GM19238 (cell line): Measurements from ENCODE around the gene AP3S1.
"Not testable (repeated sequence)": the region's sequence is repeated elsewhere in the genome, so short reads cannot be mapped to it uniquely, and the experiment has no call there.

Source experiments
- DNase-seq: peaks from one replicate; pipeline ENCODE4 v3.0.0; 2011; ENCODE audit warnings: low spot score; ENCODE audit not compliant: insufficient read length

The AP3S1 gene

DNA sequence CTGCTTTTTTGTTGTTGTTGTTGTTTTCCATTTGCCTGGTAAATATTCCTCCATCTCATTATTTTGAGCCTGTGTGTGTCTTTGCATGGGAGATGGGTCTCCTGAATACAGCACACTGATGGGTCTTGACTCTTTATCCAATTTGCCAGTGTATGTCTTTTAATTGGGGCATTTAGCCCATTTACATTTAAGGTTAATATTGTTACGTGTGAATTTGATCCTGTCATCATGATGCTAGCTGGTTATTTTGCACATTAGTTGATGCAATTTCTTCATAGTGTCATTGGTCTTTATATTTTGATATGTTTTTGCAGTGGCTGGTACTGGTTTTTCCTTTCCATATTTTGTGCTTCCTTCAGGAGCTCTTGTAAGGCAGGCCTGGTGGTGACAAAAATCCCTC, 16.8 kb upstream of the AP3S1 start:
- not testable (repeated sequence) for DNase-seq

DNA sequence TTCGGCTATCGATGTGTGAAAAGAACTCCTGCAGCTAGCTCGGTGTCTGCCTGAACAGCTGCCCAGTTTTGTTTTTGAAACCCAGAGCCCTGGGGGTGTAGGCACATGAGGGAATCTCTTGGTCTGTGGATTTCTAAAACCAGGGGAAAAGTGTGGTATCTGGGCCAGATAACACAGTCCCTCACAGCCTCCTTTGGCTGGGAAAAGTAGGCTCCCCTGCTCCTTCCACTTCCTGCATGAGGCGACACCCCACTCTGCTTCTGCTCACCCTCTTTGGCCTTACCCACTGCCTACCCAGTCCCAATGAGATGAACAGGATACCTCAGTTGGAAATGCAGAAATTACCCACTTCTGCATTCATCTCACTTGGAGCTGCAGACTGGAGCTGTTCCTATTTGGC, 15.8 kb upstream of the AP3S1 start:
- DNase-seq: no peak

DNA sequence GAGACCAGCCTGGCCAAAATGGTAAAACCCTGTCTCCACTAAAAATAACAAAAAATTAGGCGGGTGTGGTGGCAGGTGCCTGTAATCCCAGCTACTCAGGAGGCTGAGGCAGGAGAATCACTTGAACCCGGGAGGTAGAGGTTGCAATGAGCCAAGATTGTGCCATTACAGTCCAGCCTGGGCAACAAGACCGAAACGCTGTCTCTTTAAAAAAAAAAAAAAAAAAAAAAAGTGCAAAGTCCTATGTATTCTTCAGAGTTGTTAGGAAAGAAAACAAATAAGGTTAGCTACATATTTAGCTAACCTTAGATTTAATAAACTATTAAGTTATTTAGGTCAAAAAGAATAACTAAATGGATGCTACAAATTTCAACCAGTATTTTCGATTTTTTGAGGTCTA, 11.8 kb upstream of the AP3S1 start:
- no peak for DNase-seq

DNA sequence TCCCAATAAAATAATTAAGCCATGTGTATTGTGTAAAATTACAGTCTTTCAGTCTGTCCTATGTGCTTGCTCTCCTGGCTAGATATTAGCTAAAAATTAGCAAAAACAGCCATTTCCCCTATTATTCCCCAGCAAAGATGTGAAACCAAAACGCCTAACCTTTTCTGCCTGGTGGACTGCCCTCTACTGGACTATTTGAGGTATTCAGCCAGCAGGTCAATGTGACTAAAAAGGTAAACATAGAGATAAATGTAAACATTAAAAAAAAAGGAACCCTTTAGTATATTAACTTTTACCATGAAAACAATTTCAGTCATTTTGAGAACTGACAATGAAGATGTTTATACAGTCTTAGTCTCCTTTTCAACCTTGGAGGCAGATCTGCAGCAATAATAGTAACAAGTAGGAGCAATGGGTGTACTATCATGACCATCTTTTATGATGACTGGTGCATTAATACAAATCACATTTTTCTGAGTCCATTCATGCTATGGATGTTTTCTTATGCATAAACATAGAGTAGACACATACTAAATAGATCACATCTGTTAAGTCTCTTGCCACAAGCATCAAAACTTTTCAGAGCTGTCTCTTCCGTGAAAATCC, 10.5 kb upstream of the AP3S1 start:
- no peak for DNase-seq

DNA sequence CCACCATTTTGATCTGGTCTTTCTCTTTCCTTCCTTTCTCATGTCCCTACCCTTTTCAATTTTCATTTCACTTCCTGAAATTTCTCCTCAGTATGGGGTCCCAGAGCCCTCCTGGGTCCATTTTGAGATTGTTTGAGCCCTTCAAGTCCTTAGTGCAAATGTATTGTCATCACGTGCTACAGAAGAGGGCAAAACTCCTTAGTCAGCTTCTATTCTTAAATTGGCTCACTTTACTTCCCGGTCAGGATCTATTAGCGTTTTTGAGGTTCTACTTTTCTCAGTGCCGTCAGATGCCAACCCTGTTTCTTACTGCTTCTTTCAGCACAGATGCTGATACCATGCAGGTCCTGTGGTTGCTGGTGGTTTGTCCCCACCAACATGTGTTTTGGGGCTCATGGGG, 6.3 kb upstream of the AP3S1 start:
- no peak for DNase-seq

DNA sequence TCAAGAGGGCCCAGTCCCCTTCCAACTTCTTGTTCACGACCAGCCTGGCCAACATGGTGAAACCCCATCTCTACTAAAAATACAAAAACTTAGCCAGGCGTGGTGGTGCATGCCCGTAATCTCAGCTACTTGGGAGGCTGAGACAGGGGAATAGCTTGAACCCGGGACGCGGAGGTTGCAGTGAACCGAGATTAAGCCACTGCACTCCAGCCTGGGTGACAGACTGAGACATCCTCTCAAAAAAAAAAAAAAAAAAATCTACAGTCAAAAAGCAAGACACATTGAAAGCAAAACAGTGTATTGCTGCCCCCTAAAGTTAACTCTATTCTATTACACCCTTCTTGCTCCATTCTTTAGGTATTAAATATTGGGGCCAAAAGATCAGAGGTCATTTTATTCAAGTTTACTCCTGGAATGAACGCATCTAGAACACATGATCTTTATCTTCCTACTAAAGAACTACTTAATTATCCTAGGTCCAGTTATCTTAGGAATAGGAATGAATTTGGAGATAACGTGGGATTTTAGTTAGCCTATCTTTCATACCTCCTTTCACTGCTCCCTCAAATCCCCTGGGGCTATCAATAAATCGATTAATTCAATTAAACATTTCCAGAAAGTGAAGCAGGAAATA, 2.7 kb upstream of the AP3S1 start:
- DNase-seq: no peak

DNA sequence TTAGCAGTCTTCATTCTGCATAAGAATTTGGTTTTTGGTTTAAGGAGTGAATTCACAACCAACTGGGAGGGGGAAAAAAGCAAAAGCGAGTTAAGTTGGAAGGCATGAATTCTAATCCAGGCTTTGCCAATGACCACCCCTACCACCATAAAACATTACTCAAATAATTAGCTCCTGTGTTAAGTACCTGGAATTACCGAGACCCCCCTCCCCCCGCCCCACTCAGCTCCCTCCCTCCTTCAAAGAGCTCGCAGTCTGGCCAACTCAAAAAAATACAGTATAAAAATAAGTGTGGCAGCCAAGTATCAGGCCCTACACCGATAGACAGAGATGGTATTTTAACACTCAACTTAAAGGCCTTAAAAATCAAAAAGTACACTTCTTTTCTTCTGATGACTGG, 862 bp upstream of the AP3S1 start:
- no peak for DNase-seq

DNA sequence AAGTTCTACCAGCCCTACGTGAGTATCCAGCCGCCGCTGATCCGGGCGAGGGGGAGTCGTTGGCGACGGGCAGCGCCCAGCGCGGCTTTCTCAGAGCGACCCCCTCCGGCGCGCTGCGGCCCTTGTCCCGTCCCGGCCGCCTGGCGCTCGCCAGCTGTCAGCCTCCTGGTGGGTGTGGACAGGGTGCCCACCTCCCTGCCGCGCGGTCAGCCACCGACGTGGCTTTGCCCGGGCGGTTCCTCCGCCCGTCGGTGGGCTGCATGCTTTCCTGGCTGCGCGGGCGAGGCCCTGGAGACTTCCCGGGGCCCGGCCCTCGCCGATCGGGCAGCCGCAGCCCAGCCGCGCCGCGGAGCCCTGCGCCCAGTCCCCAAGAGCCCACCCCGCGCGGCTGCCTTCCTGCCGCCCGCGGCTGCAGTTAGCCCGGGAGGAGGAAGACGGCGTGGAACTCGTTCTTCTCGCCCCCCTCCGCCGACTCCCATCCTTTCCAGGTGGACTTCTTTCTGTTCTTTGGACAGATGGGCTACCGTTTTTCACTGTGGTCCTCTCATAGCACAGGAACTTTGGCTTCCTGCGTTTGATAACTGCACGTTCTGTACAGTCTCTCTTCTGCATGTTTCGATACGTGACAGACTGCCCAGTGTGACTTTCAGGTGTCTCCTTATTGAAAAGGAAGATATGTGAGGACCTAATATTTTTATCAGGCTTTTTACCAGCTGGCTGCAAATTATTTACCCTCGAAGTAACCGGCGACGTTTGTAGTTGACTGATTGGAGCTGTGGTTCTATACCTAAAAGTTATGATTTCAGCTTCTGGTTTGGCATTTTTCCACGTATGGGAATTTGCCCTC, 577 bp downstream of the AP3S1 start:
- DNase-seq: no peak

DNA sequence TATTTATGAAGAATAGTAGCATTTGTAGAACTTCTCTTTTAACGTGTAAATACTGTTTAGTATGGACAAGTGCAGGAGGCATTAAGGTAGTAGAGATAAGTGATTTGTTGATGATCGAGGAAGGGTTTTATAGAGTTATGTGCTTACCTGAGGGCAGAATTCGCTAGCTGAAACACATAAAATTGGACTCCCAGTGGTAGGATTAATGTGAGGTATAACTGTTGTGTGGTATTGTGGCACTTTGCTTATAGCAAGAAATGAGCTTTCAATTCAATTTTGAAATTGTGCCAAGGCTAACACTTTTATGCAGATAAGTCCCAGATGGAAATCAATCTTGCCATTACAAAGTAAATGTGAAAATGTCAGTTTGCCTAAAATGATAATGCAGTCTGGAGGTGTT, 1.2 kb downstream of the AP3S1 start:
- no peak for DNase-seq

DNA sequence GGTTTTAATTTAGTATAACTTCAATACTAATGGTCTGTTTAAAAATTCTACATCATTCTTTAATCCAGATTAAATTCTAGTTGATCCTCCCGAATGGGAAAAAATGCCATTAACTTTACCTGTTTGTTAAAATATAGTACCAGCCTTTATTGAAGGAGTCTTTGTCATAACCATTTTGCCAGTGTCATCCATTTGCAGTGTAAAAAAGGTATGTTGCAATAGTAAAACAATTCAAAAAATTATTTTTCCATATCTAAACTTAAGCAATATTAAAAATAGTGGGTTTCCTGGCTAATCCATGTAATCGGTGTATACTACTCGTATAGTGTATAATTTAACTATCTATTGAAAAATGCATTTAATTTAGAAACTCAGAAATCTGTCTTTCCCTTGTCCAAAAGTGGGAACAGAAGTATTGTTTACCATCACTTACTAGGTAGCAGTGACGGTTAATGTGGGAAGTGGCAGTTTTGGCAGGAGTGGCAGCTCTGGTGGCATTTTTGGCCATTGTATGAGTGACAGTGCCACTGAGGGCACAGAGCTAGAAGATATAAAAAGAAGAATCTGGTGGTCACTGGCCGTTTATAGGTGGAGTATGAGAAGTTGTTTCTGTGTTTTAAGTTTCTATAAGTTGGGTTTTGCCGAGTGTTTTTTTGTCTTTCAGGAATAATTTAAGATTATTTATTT, 1.9 kb downstream of the AP3S1 start:
- DNase-seq: no peak

DNA sequence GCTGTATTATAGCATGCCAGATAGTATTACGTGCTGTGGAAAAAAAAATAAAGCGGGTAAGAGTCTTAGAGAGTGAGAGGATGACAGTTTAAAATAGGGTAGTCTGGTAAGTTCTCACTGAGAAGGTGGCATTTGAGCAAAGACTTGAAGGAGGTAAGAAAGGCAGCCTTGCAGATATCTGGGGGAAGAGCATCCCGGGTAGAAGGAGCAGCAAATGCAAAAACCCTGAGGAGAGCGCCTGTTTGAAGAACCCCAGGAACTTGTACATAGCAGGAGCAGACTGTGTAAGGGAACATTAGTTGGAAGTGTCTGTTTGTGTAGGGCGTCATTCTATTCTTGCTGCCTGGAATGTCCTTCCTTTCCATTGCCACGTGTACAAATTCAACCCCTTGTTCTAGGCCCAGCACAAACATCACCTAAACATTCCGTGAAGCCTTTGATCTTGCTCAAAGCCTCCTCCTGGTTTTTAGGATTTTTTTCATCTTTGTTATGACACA, 2.6 kb downstream of the AP3S1 start:
- DNase-seq: no peak

DNA sequence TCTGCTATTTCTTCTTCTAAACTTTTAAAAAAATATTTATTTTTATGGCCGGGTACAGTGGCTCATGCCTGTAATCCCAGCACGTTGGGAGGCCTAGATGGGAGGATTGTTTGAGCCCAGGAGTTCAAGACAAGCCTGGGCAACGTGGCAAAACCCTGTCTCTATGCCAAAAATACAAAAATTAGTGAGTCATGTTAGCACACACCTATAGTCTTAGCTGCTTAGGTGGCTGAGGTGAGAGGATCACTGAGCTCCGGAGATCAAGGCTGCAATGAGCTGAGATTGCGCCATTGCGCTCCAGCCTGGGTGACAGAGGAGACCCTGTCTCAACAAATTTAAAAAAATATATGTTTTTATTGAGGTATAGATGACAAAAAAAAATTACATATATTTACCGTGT, 5.6 kb downstream of the AP3S1 start:
- no peak for DNase-seq

DNA sequence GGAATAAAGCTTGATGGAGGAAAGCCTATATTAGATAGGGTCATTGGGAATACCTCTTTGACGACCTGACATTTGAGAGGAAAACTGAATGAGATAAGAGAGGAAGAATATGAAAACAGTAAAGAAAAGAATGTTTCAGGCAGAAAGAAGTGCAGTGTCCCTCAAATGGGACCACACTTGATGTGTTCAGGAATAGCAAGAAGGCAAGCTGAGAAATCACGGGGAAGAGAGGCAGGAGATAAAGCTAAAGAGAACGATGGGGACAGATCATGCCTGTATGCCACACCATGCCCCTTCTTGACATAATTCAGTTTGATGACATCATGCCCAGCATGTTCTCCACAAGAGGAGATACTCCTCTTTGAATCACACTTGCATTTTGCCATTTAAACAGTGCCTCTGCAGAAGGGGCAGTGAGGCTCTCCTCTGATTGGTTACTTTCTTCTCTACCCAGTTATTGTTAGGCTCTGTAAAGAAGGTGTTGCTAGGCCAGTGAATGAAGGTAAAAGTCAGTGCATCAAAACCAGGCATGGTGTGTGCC, 7.6 kb downstream of the AP3S1 start:
- DNase-seq: no peak

DNA sequence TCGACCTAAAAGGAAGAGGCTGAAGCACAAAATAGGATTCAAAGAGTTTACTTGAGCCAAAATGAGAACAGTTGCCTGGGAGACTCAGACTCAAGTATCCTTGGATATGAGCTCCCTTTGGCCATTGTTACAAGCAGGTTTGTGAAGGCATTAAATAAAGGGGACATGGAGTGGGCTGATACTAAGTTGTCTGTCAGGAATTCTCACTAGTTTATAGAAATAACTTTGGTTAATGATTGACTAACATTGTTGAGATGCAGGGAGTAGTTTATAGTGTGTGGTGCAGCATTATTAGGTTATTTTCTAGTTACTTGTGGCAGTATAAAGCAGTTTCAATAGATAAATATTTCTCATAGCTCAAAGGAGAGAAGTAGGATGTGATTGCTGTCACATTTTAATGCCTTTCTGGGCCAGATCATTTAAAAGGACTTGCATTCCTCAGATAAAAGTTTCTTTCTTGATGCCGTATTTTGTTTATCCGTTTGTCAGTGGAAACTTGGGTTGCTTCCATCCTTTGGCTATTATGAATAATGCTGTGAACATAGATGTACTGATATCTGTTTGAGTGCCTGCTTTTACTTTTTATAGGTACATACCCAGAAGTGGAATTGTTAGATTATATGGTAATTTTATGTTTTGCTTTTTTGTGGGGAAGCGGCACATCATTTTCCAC, 9.1 kb downstream of the AP3S1 start:
- no peak for DNase-seq

DNA sequence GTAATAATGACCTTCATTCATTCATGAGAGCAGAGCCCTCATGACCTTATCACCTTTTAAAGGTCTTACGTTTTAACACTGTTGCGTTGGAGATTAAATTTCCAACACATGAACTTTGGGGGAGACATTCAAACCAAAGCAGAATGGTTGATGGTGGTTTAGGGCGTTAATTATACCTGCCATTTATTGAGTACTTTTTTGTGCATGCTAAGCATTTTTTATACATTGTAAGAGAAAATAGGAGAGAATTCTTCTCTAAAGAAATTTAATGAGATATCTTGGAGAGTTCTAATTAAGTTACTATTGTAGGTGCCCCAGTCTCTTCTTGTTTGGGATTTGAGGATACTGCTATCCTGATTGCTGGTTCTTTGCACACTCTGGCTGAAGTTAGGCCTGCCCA, 12.4 kb downstream of the AP3S1 start:
- DNase-seq: no peak

DNA sequence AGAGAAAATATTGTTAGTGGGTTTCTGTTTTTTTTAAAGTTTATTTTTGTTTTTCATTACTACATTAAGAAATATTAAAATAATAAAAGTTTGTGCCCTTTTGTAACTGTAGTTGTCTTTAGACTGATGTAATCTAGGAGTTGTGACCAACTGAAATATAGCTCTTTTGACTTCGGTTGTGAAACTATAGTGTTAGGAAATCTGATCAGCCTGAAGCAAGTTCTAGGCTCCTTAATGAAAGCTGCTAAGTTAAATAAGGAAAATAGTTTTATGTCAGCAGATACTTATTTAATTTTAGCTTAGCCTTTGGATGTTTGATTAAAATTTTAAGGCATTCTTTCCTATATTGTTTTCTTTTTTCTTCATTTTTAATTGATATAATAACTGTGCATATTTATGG, 14.2 kb downstream of the AP3S1 start:
- no peak for DNase-seq

DNA sequence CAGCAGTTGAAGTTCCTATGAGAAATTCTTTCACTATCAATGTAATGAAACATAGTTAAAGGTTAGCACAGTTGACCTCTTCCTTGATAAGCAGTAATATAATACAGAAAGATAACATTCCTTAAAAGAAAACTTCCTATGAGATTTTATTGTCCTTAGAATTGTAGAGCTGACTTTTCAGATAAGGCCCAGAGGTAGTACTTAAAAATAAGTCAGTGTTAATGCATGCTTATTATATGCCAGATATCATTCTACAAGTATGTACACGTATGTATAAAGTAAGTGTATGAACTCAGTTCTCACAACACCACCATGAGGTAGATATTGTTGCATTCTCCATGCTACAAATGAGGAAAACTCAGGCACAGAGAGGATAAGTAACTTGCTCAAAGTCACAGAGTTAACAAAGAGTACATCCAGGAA, 15.3 kb downstream of the AP3S1 start:
- DNase-seq: no peak

DNA sequence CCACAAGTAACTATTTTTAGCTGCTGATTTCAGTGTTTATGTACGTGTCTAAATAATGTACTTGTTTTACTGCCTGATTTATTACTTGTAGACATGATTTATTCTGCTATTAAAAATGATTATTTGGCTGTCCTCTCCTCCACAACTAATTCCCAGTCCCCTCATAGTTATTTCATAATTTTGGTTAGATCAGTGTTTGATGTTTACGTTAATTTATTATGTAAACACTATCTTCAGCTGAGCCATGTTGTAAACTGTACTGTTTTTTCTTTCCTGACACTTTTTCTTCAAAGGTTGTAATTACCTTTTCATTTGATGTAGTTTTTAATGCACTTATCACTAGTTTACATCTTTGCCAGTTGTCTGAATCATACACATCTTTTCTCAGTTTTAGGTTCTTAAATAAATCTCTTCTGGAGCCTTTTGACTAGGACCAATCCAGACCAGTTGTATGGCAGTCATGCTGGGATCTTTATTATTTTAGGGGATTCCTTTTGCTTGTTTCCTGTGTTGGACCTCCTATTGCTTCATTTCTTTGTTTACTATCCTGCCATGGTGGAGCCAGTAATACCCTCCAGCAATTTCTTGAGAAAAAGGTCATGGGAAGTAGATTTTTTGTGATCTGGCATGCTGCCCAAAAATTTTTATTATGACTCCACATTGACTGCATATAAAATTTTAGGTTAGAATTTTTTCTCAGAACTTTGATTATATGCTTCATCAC, 16.1 kb downstream of the AP3S1 start:
- no peak for DNase-seq

DNA sequence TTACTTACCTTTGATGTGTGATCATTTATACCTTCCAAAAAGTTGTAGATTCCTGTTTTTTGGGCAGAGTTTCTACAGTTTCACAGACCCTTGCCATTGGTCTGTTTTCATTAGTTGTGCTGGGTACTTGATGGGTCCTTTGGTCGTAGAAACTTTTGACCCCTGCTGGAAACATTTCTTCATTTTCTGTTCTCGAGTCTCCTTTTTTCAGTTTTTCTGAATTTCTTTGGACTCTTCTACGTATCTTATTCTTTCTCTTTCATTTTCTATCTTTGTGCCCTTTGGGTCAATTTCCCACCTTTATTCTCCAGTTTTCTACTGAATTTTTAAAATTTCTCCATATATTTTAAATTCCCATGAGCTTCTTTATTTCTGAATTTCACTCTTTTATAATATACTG, 16.7 kb downstream of the AP3S1 start:
- no peak for DNase-seq

DNA sequence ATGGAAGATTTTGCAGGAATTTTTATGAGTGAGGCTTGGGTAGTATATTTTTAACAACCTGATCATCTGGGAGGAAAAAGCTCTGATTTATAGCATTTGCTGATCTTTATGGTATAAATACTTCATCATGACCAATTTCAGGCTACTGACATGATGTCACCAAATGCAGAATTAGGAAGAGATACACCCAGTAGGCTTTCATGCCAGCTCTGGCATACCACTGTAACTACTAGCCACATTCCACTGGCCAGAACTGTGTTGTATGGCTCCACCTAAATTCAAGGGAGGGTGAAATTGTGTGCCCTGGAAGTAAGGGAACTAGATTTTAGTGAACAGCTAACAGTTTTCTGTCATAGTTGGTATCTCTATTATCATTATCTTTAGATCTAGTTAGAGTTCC, 17.6 kb downstream of the AP3S1 start:
- no peak for DNase-seq
